Immature natural killer cell (primary cell): ENCODE data around the gene ITPR1. TPM values are rescaled to one million over a fixed set of nuclear protein-coding genes. Genes with fewer than 3 reads are reported as not detected.
A peak's percentile ranks its signal among the peaks of the same experiment; 100 is the strongest.

Experiments
- DNase-seq, 3 donors: peaks; one replicate each; pipeline ENCODE4 v3.0.0; 2022; ENCODE audit warnings: mixed read lengths in 1 of 3
- H3K27ac Mint-ChIP-seq, 6 donors: one replicate each; pipeline ENCODE4 v1.8.0; 2020; ENCODE audit warnings: mixed read lengths in 6 of 6, mild to moderate bottlenecking in 5 of 6, inconsistent platforms in 4 of 6, moderate library complexity in 3 of 6
- H3K27me3 Mint-ChIP-seq, 3 donors: one replicate each; pipeline ENCODE4 v1.8.0; 2020 to 2021; ENCODE audit warnings: low read depth in 3 of 3, mild to moderate bottlenecking in 3 of 3, mixed read lengths in 3 of 3, moderate library complexity in 3 of 3, inconsistent platforms in 1 of 3
- H3K36me3 Mint-ChIP-seq, 3 donors: one replicate each; pipeline ENCODE4 v1.8.0; 2020; ENCODE audit warnings: mixed read lengths in 3 of 3, inconsistent platforms in 2 of 3, mild to moderate bottlenecking in 2 of 3
- H3K4me1 Mint-ChIP-seq, 2 donors: one replicate each; pipeline ENCODE4 v1.8.0; 2020; ENCODE audit warnings: inconsistent platforms in 2 of 2, mild to moderate bottlenecking in 2 of 2, mixed read lengths in 2 of 2, moderate library complexity in 1 of 2
- H3K4me3 Mint-ChIP-seq, 5 donors: one replicate each; pipeline ENCODE4 v1.8.0; 2020; ENCODE audit warnings: mild to moderate bottlenecking in 5 of 5, mixed read lengths in 5 of 5, inconsistent platforms in 3 of 5, moderate library complexity in 3 of 5
- H3K9me3 Mint-ChIP-seq, 6 donors: one replicate each; pipeline ENCODE4 v1.8.0; 2020; ENCODE audit warnings: mild to moderate bottlenecking in 6 of 6, mixed read lengths in 6 of 6, inconsistent platforms in 4 of 6, moderate library complexity in 3 of 6
- polyA plus RNA-seq, 3 donors: library from polyadenylated mRNA; unstranded; fragments of 300-500 nt; fragmentation: Illumina TruSeq; gene quantifications; one replicate each; pipeline ENCODE4 v1.2.3, GENCODE V29; 2021

ITPR1 gene
- polyA plus RNA-seq, 3 donors from 2014 or later: 3.0 to 14.7 (median 7.6) TPM

- H3K9me3 Mint-ChIP-seq: peaks cover 0 to 8% (median 2%) of the 10 kb centered on the region in 6 donors
- peaks cover 8 to 11% of the 10 kb centered on the region in 2 donors for H3K4me1 Mint-ChIP-seq
- no peak overlapping the region for H3K27ac Mint-ChIP-seq
- H3K36me3 Mint-ChIP-seq: peaks cover 22 to 55% (median 41%) of the 10 kb centered on the region in 3 donors
- H3K27me3 Mint-ChIP-seq: peaks cover 0 to 2% (median 2%) of the 10 kb centered on the region in 3 donors
- DNase-seq: no peak
- no peak overlapping the region for H3K4me3 Mint-ChIP-seq
These were observed 275.4 kb downstream of the ITPR1 start for GRCh38 chr3:4768521-4768920.

GRCh38 chr3:4770561-4770960 lies 277.4 kb downstream of the ITPR1 start:
- no peaks in the 10 kb centered on the region for H3K27me3 Mint-ChIP-seq
- peaks cover 30 to 55% (median 43%) of the 10 kb centered on the region in 3 donors for H3K36me3 Mint-ChIP-seq
- no peak for DNase-seq
- peaks cover 8 to 11% of the 10 kb centered on the region in 2 donors for H3K4me1 Mint-ChIP-seq
- H3K4me3 Mint-ChIP-seq: no peak overlapping the region
- no peak overlapping the region for H3K27ac Mint-ChIP-seq
- H3K9me3 Mint-ChIP-seq: peaks cover 0 to 5% (median 0%) of the 10 kb centered on the region in 6 donors

GRCh38 chr3:4771243-4771642 lies 278.1 kb downstream of the ITPR1 start:
- Mint-ChIP-seq H3K27me3 (no peaks in the 10 kb centered on the region), H3K27ac (peak overlapping the region in 1 of 6 donors; percentile 59), H3K4me3 (no peak overlapping the region), H3K9me3 (peaks cover 0 to under 1% (median 0%) of the 10 kb centered on the region in 6 donors), H3K4me1 (peaks cover 8 to 11% of the 10 kb centered on the region in 2 donors), H3K36me3 (peaks cover 27 to 53% (median 39%) of the 10 kb centered on the region in 3 donors)
- DNase-seq: no peak

GRCh38 chr3:4772171-4772804 lies 279.1 kb downstream of the ITPR1 start:
- Mint-ChIP-seq H3K4me1 (peaks cover 11 to 20% of the 10 kb centered on the region in 2 donors), H3K4me3 (no peak overlapping the region), H3K27me3 (no peaks in the 10 kb centered on the region), H3K27ac (peak overlapping the region in 3 of 6 donors; percentile 6 to 73 (median 47)), H3K9me3 (no peaks in the 10 kb centered on the region), H3K36me3 (peaks cover 23 to 53% (median 37%) of the 10 kb centered on the region in 3 donors)
- DNase-seq: no peak

- no peaks in the 10 kb centered on the region for H3K9me3 Mint-ChIP-seq
- peaks cover 11 to 16% of the 10 kb centered on the region in 2 donors for H3K4me1 Mint-ChIP-seq
- peak overlapping the region in 3 of 6 donors; percentile 6 to 73 (median 47) for H3K27ac Mint-ChIP-seq
- DNase-seq: no peak
- no peaks in the 10 kb centered on the region for H3K27me3 Mint-ChIP-seq
- peaks cover 23 to 54% (median 37%) of the 10 kb centered on the region in 3 donors for H3K36me3 Mint-ChIP-seq
- H3K4me3 Mint-ChIP-seq: no peak overlapping the region
These were observed 279.7 kb downstream of the ITPR1 start for GRCh38 chr3:4772858-4773257.

GRCh38 chr3:4773583-4773982 lies 280.4 kb downstream of the ITPR1 start:
- no peaks in the 10 kb centered on the region for H3K27me3 Mint-ChIP-seq
- peaks cover 9 to 14% of the 10 kb centered on the region in 2 donors for H3K4me1 Mint-ChIP-seq
- peak overlapping the region in 1 of 6 donors; percentile 47 for H3K27ac Mint-ChIP-seq
- peaks cover 22 to 58% (median 36%) of the 10 kb centered on the region in 3 donors for H3K36me3 Mint-ChIP-seq
- DNase-seq: no peak
- H3K4me3 Mint-ChIP-seq: no peak overlapping the region
- H3K9me3 Mint-ChIP-seq: no peaks in the 10 kb centered on the region

- Mint-ChIP-seq H3K4me3 (no peak overlapping the region), H3K27ac (no peak overlapping the region), H3K4me1 (peaks cover 13 to 20% of the 10 kb centered on the region in 2 donors), H3K36me3 (peaks cover 18 to 55% (median 41%) of the 10 kb centered on the region in 3 donors), H3K9me3 (no peaks in the 10 kb centered on the region), H3K27me3 (peaks cover 0 to 3% (median 0%) of the 10 kb centered on the region in 3 donors)
- no peak for DNase-seq
These were observed 281.4 kb downstream of the ITPR1 start for GRCh38 chr3:4774531-4774930.

- Mint-ChIP-seq H3K4me3 (no peak overlapping the region), H3K27me3 (peaks cover 0 to 3% (median 0%) of the 10 kb centered on the region in 3 donors), H3K27ac (peak overlapping the region in 3 of 6 donors; percentile 19 to 47 (median 41)), H3K4me1 (peaks cover 13 to 20% of the 10 kb centered on the region in 2 donors), H3K9me3 (no peaks in the 10 kb centered on the region), H3K36me3 (peaks cover 24 to 50% (median 45%) of the 10 kb centered on the region in 3 donors)
- DNase-seq: no peak
These were observed 283.3 kb downstream of the ITPR1 start for GRCh38 chr3:4776399-4776979.

GRCh38 chr3:4776980-4777581 lies 283.9 kb downstream of the ITPR1 start:
- H3K27ac Mint-ChIP-seq: peak overlapping the region in 5 of 6 donors; percentile 12 to 75 (median 67)
- peaks cover 24 to 53% (median 45%) of the 10 kb centered on the region in 3 donors for H3K36me3 Mint-ChIP-seq
- H3K4me3 Mint-ChIP-seq: no peak overlapping the region
- peaks cover 11 to 20% of the 10 kb centered on the region in 2 donors for H3K4me1 Mint-ChIP-seq
- peaks cover 0 to 3% (median 0%) of the 10 kb centered on the region in 3 donors for H3K27me3 Mint-ChIP-seq
- no peaks in the 10 kb centered on the region for H3K9me3 Mint-ChIP-seq
- DNase-seq: no peak

GRCh38 chr3:4778119-4778518 lies 285.0 kb downstream of the ITPR1 start:
- peaks cover 27 to 56% (median 51%) of the 10 kb centered on the region in 3 donors for H3K36me3 Mint-ChIP-seq
- DNase-seq: no peak
- no peak overlapping the region for H3K4me3 Mint-ChIP-seq
- peaks cover 7 to 20% of the 10 kb centered on the region in 2 donors for H3K4me1 Mint-ChIP-seq
- peaks cover 0 to 3% (median 0%) of the 10 kb centered on the region in 3 donors for H3K27me3 Mint-ChIP-seq
- no peak overlapping the region for H3K27ac Mint-ChIP-seq
- no peaks in the 10 kb centered on the region for H3K9me3 Mint-ChIP-seq

GRCh38 chr3:4778740-4779139 lies 285.6 kb downstream of the ITPR1 start:
- H3K9me3 Mint-ChIP-seq: no peaks in the 10 kb centered on the region
- peaks cover 0 to 3% (median 0%) of the 10 kb centered on the region in 3 donors for H3K27me3 Mint-ChIP-seq
- peak overlapping the region in 2 of 6 donors; percentile 13 to 50 for H3K27ac Mint-ChIP-seq
- H3K4me1 Mint-ChIP-seq: peaks cover 7 to 20% of the 10 kb centered on the region in 2 donors
- DNase-seq: no peak
- H3K4me3 Mint-ChIP-seq: no peak overlapping the region
- H3K36me3 Mint-ChIP-seq: peaks cover 25 to 54% (median 53%) of the 10 kb centered on the region in 3 donors

GRCh38 chr3:4780545-4780957 lies 287.4 kb downstream of the ITPR1 start:
- H3K9me3 Mint-ChIP-seq: no peaks in the 10 kb centered on the region
- peak overlapping the region in 1 of 6 donors; percentile 2 for H3K27ac Mint-ChIP-seq
- H3K27me3 Mint-ChIP-seq: peaks cover under 1 to 3% (median 2%) of the 10 kb centered on the region in 3 donors
- no peak for DNase-seq
- H3K4me3 Mint-ChIP-seq: no peak overlapping the region
- H3K36me3 Mint-ChIP-seq: peaks cover 23 to 59% (median 53%) of the 10 kb centered on the region in 3 donors
- peaks cover 7 to 20% of the 10 kb centered on the region in 2 donors for H3K4me1 Mint-ChIP-seq

GRCh38 chr3:4782095-4782494 lies 288.9 kb downstream of the ITPR1 start:
- no peaks in the 10 kb centered on the region for H3K9me3 Mint-ChIP-seq
- H3K27ac Mint-ChIP-seq: peak overlapping the region in 1 of 6 donors; percentile 16
- peaks cover 6 to 13% of the 10 kb centered on the region in 2 donors for H3K4me1 Mint-ChIP-seq
- no peak for DNase-seq
- peaks cover 1 to 8% (median 2%) of the 10 kb centered on the region in 3 donors for H3K27me3 Mint-ChIP-seq
- H3K4me3 Mint-ChIP-seq: no peak overlapping the region
- peaks cover 23 to 59% (median 57%) of the 10 kb centered on the region in 3 donors for H3K36me3 Mint-ChIP-seq
